NCI-H187 treated with DMSO at 0.1 percent for 48 hours (cell line): ENCODE measurements around the gene CPLX1.
"Not testable (repeated sequence)": the region's sequence is repeated elsewhere in the genome, so short reads cannot be mapped to it uniquely, and the experiment has no call there.

Source experiments
- DNase-seq: peaks from one replicate; lab custom pipeline; 2025; lab: John Stamatoyannopoulos, UW

The CPLX1 gene

GRCh38 chr4:819401-820229 is 6.3 kb downstream of the CPLX1 start:
- DNase-seq: no peak

GRCh38 chr4:818106-818921 is 7.6 kb downstream of the CPLX1 start:
- DNase-seq: no peak

DNA sequence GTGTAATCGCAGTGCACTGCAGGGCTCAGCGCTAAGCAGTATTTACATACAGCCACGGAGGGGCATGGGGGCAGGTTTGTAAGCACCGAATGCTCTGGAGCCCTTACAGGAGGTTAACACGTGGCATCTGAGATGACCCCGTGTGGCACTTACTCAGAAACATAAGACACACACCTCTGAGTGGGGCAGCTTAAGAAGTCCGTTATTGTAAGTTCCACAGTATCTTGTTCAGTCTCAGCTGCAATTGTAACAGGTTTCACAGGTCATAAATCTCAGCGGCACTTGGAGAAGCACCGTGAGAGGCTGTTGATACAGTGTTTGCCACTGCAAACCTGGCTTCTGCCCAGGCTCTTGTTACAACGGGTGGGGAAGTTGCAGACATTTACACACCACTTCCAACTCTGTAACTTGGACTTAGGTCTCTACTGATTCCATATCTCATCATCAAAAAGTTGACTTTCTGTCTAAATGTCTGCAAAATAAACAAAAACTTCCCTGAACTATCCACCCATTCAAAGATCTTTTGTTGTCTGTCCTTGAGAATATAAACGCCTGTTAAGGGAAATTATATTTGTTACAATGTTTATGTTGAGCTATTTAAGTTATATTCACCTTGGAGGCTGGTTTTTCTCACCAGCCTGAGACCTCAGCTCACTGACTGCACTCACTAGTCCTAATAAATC is 10.3 kb downstream of the CPLX1 start:
- peak; percentile 82 for DNase-seq

DNA sequence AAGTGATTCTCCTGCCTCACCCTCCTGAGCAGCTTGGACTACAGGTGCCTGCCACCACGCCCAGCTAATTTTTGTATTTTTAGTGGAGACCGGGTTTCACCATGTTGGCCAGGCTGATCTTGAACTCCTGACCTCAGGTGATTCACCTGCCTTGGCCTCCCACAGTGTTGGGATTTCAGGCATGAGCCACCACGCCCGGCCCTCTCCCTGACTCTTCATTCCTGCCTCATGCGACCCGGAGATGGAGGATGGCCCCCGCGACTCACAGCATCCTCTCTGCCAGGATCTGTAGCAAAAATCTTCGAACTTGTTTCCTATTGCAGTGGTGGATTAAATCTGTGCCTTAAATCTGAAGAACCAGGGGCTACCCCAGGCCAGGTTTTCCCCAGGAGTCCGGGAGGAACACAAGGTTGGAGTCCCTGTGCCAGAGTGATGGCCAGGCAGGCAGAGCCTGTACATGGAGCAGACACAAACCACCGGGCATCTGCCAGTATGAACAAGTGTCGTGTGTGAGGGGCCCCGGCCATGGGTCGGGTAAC is 11.5 kb downstream of the CPLX1 start:
- DNase-seq: no peak

- DNase-seq: no peak
Measured at GRCh38 chr4:813900-814299, 12.0 kb downstream of the CPLX1 start.

DNA sequence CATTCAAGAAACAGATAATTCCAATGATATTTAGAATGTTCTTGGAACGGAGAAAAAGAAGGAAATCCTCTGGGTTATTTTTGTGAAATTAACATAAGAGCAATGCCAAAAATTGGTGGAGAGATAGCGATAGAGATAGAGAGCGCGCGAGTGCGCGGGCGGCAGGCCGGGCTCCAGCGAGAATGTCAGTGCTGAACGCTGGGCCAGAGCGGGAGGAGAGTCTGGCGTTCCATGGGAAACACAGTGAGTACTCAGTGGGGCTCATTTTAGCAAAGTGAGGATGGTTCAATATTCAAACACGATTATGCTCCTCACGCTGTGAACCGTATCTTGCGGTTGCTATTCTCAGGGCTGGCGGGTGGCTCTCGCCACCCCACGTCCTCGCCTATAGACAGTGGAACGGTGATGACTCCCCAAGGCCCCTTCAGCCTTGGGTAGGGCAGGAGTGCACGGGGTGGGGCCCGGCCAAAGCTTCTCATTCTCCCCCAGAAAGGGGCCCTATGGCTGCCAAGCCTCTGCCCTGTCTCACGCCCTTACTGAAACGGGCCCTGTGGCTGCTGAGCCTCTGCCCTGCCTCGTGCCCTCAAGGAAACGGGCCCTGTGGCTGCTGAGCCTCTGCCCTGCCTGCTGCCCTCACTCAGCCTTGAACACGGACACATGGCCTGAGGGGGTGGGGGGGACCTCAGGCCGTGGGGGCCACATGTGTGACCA is 16.9 kb downstream of the CPLX1 start:
- no peak for DNase-seq

GRCh38 chr4:807792-808191 is 18.1 kb downstream of the CPLX1 start:
- DNase-seq: no peak

DNA sequence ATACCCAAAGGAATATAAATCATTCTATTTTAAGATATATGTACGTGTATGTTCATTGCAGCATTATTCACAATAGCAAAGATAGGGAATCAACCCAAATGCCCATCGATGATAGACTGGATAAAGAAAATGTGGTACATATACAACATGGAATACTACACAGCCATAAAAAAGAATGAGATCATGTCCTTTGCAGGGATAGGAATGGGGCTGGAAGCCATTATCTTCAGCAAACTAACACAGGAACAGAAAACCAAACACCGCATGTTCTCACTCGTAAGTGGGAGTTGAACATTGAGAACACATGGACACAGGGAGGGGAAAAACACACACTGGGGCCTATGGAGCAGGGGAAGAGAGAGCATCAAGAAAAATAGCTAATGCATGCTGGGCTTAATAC is 18.9 kb downstream of the CPLX1 start:
- DNase-seq: not testable (repeated sequence)

DNA sequence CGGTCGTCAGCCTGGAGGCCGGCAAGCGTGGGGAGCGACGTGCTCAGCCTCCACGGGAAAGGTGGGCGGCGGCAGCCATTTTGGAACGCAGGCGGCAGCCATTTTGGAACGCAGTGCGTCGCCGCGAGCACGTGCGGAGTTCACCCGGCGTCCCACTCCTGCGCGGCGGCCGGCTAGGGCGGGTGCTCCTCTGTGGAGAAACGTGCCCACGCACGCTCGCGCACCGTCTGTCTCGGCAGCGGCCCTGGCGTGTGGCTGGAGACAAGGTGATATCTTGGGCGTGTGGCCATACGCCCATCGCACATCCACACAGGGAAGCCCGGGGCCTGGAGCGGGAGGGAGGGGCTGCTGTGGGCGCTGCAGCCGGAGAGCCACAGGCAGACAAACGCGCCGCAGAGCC is 21.1 kb downstream of the CPLX1 start:
- DNase-seq: no peak

DNA sequence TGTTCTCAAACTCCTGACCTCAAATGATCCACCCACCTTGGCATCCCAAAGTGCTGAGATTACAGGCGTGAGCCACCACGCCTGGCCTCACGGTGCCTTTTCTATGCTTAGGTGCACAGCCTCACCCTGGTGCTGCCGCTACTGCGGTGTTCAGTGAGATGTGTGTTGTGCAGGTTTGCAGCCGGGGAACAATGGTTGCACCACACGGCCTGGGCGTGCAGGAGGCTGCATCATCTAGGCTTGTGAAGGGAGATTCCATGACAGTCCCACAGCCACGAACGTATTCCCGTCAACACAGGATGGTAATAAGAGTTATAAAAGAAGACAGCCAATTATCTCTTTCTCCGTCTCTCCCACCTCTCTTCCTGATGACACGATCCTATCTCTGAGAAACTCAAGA is 22.0 kb downstream of the CPLX1 start:
- no peak for DNase-seq

DNA sequence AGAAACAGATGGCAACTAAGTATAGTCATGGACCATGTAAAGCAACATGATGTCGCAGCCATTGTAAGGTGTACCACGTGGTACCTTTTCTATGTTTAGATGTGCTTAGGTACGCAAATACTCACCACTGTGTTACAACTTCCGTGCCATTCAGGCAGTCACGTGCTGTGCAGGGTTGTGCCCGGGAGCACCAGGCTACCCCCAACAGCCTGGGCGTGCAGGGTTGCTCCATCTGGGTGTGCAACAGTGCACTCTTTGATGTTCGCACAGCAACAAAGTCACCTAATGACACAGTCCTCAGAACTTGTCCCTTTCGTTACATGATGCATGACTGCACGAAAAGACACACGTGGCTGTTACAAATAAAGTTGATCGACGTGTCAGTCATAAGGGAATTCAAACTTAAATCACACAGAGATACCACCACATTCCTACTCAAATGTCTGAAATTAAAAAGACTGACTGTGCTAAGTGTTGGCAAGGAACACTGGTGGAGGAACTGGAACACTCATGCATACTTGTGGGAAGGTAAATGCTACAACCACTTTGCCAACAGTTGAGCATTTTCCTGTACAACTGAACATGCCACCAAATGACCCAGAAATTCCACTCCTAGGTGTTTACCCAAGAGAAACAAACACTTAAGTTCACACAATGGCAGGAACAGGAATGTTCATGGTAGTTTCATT is 24.3 kb downstream of the CPLX1 start:
- no peak for DNase-seq

DNA sequence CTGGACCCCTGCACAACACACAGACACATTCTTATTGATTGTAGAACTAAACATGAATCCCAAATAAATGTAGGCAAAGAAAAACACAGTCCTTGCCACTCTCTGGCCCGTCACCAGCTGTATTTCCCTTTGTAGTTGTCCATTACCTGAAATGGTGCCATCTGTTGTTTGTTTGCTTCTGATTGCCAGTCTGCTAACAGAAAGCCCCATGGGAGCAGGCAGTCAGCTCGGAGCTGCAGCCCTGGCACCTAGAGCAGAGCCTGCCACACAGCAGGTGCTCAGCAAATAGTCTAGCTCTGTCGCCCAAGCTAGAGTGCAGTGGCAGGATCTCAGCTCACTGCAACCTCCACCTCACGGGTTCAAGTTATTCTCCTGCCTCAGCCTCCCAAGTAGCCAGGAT is 28.9 kb downstream of the CPLX1 start:
- no peak for DNase-seq

- DNase-seq: no peak
Measured at GRCh38 chr4:796206-796605, 29.7 kb downstream of the CPLX1 start.

DNA sequence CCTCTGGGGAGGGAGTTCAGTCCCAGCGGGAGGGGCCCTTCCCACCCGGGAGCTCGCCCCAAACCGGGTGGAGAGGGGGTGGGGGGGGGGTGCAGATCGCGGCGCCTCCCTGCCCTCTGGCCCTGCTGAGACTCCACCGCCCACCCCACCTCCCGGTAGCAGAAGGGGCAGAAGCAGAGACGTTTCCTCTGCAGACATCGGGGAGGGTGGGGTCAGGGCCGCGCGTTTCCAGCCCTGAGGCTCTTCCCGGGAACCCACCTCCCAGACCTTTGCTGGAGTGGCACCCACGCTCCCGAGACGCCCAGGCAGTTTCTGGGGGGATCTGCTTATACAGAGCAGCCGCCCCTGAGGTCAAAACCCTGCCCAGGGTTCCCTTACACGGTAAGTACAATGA is 30.2 kb downstream of the CPLX1 start:
- no peak for DNase-seq

DNA sequence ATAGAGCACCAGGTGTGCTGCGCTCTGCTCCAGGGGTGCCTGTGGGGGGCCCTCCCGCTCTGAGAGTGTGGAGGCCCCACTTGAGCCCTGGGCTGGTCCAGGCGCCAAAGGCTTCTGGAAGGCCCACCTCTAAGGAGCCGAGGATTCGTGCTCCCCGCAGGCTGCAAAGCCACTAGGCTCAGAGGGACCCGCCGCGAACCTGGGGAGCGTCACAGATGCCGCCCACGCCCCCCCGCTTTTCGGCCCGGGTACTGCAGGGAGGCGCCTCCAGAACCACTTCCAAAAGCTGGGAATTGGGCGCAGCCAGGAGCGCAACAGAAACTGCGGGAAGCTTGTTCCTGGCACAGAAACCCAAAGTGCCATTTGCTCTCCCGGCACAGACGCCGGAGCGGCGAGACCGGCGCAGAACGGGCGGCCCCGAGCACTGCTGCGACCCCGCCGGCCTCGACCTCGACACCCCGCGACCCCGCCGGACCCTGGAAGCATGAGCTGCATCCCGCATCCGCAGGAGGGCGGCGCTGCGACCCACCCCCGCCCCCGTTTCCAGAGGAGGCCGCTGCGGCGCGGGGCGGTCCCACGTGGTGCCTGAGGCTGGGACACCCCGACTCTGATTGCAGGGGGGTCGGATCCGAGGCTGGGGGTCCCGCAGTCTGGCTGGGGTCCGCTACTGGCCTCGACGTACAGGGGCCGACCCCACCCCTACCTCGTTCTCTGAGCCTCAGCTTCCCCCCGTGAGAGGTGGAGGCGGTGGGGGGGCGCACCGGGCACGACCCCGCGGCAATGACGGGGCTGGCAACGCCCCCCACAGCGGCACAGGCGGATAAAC is 30.8 kb downstream of the CPLX1 start:
- DNase-seq: no peak

DNA sequence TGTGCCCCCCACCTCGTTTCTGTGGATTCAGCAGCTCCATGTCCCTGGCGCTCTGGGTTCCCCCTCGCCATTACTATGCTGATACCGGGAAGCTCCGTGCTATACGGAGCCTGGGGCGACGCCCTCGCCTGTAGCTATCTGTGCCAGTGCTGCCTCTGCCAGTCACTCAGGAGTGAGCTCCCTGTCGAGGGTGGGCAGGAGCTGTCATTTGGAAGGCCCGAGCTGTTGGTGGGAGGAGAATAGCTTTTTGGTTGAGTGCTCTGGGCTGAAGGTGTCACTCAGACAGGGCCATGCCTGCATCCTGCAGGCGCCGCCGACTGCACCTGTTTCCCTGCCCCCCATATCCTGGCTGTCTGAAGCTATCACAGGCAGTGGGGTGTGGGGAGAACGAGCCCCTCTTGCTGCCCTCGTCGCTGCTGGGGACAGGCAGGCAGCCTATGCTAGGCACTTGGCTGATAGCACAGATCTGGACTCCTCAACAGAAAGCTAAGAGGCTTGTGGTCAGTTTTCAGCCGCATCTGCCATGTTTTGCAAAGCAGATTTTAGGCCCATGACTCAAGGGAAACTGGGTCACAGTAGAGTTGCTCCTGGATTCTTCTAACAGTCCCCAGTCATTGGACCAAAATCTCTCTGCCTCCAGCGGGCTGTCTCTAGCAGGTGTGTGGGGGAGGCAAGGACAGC is 31.8 kb downstream of the CPLX1 start:
- DNase-seq: no peak

GRCh38 chr4:793093-793861 is 32.7 kb downstream of the CPLX1 start:
- DNase-seq: no peak

DNA sequence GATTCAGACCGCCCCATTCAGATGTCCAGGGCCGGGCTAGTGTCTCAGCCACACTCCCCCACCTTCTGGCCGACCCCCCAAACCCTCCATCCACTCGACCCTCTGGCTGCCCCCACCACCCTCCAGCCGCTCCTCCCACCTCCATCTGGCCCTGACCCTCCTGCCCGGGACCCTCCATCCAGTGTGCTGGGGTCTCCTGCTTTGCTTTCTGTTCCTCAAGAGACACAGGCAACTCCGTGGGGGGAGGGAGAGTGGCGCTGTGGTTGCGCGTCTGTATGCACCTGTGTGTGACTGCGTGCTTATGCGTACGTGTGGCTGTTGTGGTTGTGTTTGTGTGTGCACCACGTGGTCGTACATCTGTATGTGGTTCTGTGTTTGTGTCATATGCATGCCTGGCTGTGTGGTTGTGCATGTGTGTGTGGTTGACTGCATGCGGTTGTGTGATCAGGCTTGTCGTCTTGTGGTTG is 33.3 kb downstream of the CPLX1 start:
- DNase-seq: no peak
